Ishikawa (cell line): ENCODE measurements around the gene TPM2.

Experiments used
- CEBPB ChIP-seq: IDR thresholded peaks from 2 replicates; pipeline ENCODE4 v1.6.1; 2012
- CREB1 ChIP-seq: IDR thresholded peaks from 2 replicates; pipeline ENCODE4 v1.6.1; 2012; ENCODE audit warnings: low read depth
- EP300 ChIP-seq: IDR thresholded peaks from 2 replicates; pipeline ENCODE4 v1.6.1; 2012; ENCODE audit warnings: borderline replicate concordance
- FOXM1 ChIP-seq: IDR thresholded peaks from 2 replicates; pipeline ENCODE4 v1.6.1; 2012; ENCODE audit warnings: low read depth, borderline replicate concordance
- MAX ChIP-seq: IDR thresholded peaks from 2 replicates; pipeline ENCODE4 v1.6.1; 2012
- RAD21 ChIP-seq: IDR thresholded peaks from 2 replicates; pipeline ENCODE4 v1.6.1; 2012; ENCODE audit warnings: low read depth
- REST ChIP-seq: IDR thresholded peaks from 2 replicates; pipeline ENCODE4 v1.6.1; 2012; ENCODE audit warnings: low read depth, mild to moderate bottlenecking
- USF1 ChIP-seq: IDR thresholded peaks from 2 replicates; pipeline ENCODE4 v1.6.1; 2012

- TF ChIP-seq MAX (no peak), RAD21 (no peak), EP300 (no peak), REST (no peak), CEBPB (no peak), CREB1 (no peak), FOXM1 (no peak), USF1 (no peak)
Measured at GRCh38 chr9:35680331-35681105, 9.2 kb downstream of the TPM2 start.
